Skeletal muscle satellite cell (primary cell): ENCODE data around the gene ANKRD29.
"Not testable (repeated sequence)": the region's sequence is repeated elsewhere in the genome, so short reads cannot be mapped to it uniquely, and the experiment has no call there.

Source experiments
- H3K27me3 ChIP-seq: 2 replicates; pipeline ENCODE4 v1.7.0; 2013; ENCODE audit warnings: low read length; ENCODE audit not compliant: control insufficient read depth, insufficient read depth
- H3K36me3 ChIP-seq: 2 replicates; pipeline ENCODE4 v1.7.0; 2013; ENCODE audit warnings: mild to moderate bottlenecking, control low read depth, low read length; ENCODE audit not compliant: insufficient read depth
- H3K4me1 ChIP-seq: 2 replicates; pipeline ENCODE4 v1.7.0; 2013; ENCODE audit warnings: low read length; ENCODE audit not compliant: control insufficient read depth, insufficient read depth
- H3K4me2 ChIP-seq: 2 replicates; pipeline ENCODE4 v1.7.0; 2013; ENCODE audit warnings: mild to moderate bottlenecking, low read length
- H3K4me3 ChIP-seq: 2 replicates; pipeline ENCODE4 v1.7.0; 2013; ENCODE audit warnings: low read length
- H3K9ac ChIP-seq: 2 replicates; pipeline ENCODE4 v1.7.0; 2013; ENCODE audit warnings: mild to moderate bottlenecking, low read depth, low read length, moderate library complexity
- H3K9me3 ChIP-seq: replicated peaks from 2 replicates; pipeline ENCODE4 v1.7.0; 2013; ENCODE audit warnings: mild to moderate bottlenecking, control low read depth, low read length

Gene ANKRD29

GRCh38 chr18:23586249-23587196, 76.2 kb downstream of the ANKRD29 start, which contains the start of gene NPC1:
Gene NPC1, minus strand, starts transcription at chr18:23586506. Its CDS starts 163 bp downstream, at chr18:23586343.
- Histone ChIP-seq H3K9ac (peak within 1 kb of the TSS; percentile 99), H3K4me2 (peak within 1 kb of the TSS; percentile 97), H3K4me3 (peak within 1 kb of the TSS; percentile 94), H3K9me3 (no peaks in the 10 kb centered on the region), H3K4me1 (peaks cover 38% of the 10 kb centered on the region), H3K27me3 (no peaks in the 10 kb centered on the region), H3K36me3 (no peaks in the 10 kb centered on the region)

GRCh38 chr18:23585897-23586248, 76.8 kb downstream of the ANKRD29 start:
- Histone ChIP-seq H3K4me2 (peak overlapping the region; percentile 97), H3K27me3 (no peaks in the 10 kb centered on the region), H3K4me3 (peak overlapping the region; percentile 94), H3K9me3 (no peaks in the 10 kb centered on the region), H3K4me1 (peaks cover 40% of the 10 kb centered on the region), H3K36me3 (no peaks in the 10 kb centered on the region), H3K9ac (peak overlapping the region; percentile 99)

GRCh38 chr18:23585007-23585871, 77.5 kb downstream of the ANKRD29 start:
- peak overlapping the region; percentile 94 for H3K4me3 ChIP-seq
- peak overlapping the region; percentile 99 for H3K9ac ChIP-seq
- H3K4me2 ChIP-seq = peak overlapping the region; percentile 97
- no peaks in the 10 kb centered on the region for H3K27me3 ChIP-seq
- H3K36me3 ChIP-seq = no peaks in the 10 kb centered on the region
- peaks cover 46% of the 10 kb centered on the region for H3K4me1 ChIP-seq
- no peaks in the 10 kb centered on the region for H3K9me3 ChIP-seq

GRCh38 chr18:23584019-23584983, 78.4 kb downstream of the ANKRD29 start:
- Histone ChIP-seq H3K36me3 (no peaks in the 10 kb centered on the region), H3K27me3 (no peaks in the 10 kb centered on the region), H3K4me2 (peak overlapping the region; percentile 97), H3K4me3 (peak overlapping the region; percentile 94), H3K9me3 (no peaks in the 10 kb centered on the region), H3K9ac (no peak overlapping the region), H3K4me1 (peaks cover 56% of the 10 kb centered on the region)

GRCh38 chr18:23583071-23583865, 79.4 kb downstream of the ANKRD29 start:
- Histone ChIP-seq H3K4me1 (peaks cover 54% of the 10 kb centered on the region), H3K36me3 (no peaks in the 10 kb centered on the region), H3K4me3 (peak overlapping the region; percentile 94), H3K9me3 (no peaks in the 10 kb centered on the region), H3K27me3 (no peaks in the 10 kb centered on the region), H3K9ac (no peak overlapping the region), H3K4me2 (peak overlapping the region; percentile 97)

GRCh38 chr18:23580677-23581367, 81.9 kb downstream of the ANKRD29 start:
- Histone ChIP-seq H3K9ac (no peak overlapping the region), H3K27me3 (no peaks in the 10 kb centered on the region), H3K4me2 (peak overlapping the region; percentile 62), H3K9me3 (no peaks in the 10 kb centered on the region), H3K4me1 (peaks cover 54% of the 10 kb centered on the region), H3K36me3 (no peaks in the 10 kb centered on the region), H3K4me3 (peak overlapping the region; percentile 36)

GRCh38 chr18:23578891-23579653, 83.6 kb downstream of the ANKRD29 start:
- Histone ChIP-seq H3K4me2 (peak overlapping the region; percentile 1), H3K9ac (no peak overlapping the region), H3K4me3 (no peak overlapping the region), H3K36me3 (no peaks in the 10 kb centered on the region), H3K4me1 (peaks cover 57% of the 10 kb centered on the region), H3K9me3 (no peaks in the 10 kb centered on the region), H3K27me3 (no peaks in the 10 kb centered on the region)

GRCh38 chr18:23578067-23578701, 84.5 kb downstream of the ANKRD29 start:
- Histone ChIP-seq H3K36me3 (no peaks in the 10 kb centered on the region), H3K4me2 (no peak overlapping the region), H3K9ac (no peak overlapping the region), H3K4me1 (peaks cover 57% of the 10 kb centered on the region), H3K4me3 (no peak overlapping the region), H3K9me3 (no peaks in the 10 kb centered on the region), H3K27me3 (no peaks in the 10 kb centered on the region)

GRCh38 chr18:23577521-23577920, 85.2 kb downstream of the ANKRD29 start:
- H3K4me3 ChIP-seq, H3K36me3 ChIP-seq, H3K4me2 ChIP-seq, H3K9me3 ChIP-seq, H3K27me3 ChIP-seq, H3K9ac ChIP-seq: not testable (repeated sequence)
- peaks cover 59% of the 10 kb centered on the region for H3K4me1 ChIP-seq
